ENCODE data around the gene GPR160. TPM values are rescaled to one million over a fixed set of nuclear protein-coding genes. Genes with fewer than 3 reads are reported as not detected.
"Not testable (repeated sequence)": the region's sequence is repeated elsewhere in the genome, so short reads cannot be mapped to it uniquely, and the experiment has no call there.

GPR160 gene
- total and polyA plus RNA-seq, 2 donors = 5.1 to 7.7 TPM

DNA sequence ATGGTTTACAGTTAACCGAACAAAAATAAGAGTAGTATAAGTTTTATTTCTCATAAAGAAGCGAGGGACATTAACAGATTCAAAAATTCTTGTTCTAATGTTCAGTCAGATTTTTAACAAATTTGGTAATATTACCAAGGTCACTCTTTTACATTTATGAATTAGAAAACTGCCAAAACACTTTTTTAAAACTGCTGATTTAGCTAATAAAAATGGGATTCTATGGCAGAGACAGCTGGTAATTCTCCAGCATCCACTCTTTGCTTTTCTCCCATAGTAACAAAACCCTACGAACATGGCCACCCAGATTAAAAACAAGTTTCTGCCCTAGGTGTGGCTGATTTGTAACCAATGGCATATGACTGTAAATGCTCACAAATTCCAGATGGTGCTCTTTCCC, 71.2 kb downstream of the GPR160 start:
- Histone ChIP-seq H3K9me3 (ENCODE audit: control insufficient read depth in 2 of 2, insufficient read depth in 1 of 2, low read length in 1 of 2) (no peaks in the 10 kb centered on the region), H3K4me3 (ENCODE audit: low read length in 2 of 2) (no peak overlapping the region), H3K27me3 (ENCODE audit: control insufficient read depth in 2 of 2, insufficient read depth in 1 of 2, low read length in 1 of 2) (no peaks in the 10 kb centered on the region), H3K4me1 (ENCODE audit: control insufficient read depth in 2 of 2, insufficient read depth in 2 of 2, low read length in 2 of 2) (no peaks in the 10 kb centered on the region), H3K36me3 (ENCODE audit: control insufficient read depth in 2 of 2, insufficient read depth in 2 of 2, low read length in 1 of 2) (peaks cover 6 to 55% of the 10 kb centered on the region in 2 donors), H3K27ac (ENCODE audit: low read depth in 1 of 2, low read length in 1 of 2) (no peak overlapping the region)
- no peak for DNase-seq (ENCODE audit: low read depth in 6 of 9, low spot score in 9 of 9)
- WGBS = 98% methylated on average over 3 of the region's 3 CpGs

DNA sequence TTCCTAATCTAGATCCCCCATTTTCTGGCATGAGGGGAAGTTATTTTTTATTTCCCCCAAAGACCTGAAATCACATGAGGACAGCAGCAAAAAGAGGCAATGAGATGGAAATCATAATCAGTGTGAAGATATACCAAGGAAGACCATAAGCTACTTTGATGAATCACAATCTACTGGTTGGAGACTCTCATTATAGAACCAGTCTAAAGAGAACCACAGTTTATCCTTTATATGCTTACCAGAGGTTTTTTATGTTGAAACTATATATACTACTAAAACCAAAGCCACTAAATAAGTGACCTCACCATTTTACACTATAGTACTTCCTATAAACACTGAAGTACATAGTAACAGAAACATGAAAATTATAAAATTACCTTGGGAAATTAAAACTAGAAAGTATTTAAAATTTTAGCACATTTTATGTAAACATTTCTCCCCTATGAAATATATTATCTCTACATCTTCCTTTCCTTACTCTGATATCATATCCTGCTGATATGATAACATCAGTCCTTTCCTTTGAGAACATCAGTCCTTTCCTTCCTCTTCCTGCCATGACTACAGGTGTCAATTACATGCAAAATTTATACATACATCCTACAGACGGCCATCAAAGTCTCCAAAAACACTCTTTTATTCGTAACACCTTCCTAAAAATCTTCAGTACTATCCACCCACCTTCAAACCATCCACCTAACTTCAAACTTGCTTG, 71.9 kb downstream of the GPR160 start:
- whole genome bisulfite sequencing = 40% methylated on average over 2 of the region's 2 CpGs
- H3K36me3 ChIP-seq (ENCODE audit: control insufficient read depth in 2 of 2, insufficient read depth in 2 of 2, low read length in 1 of 2) = peaks cover 6 to 49% of the 10 kb centered on the region in 2 donors
- H3K27me3 ChIP-seq (ENCODE audit: control insufficient read depth in 2 of 2, insufficient read depth in 1 of 2, low read length in 1 of 2) = no peaks in the 10 kb centered on the region

GRCh38 chr3:170111147-170111771, 73.5 kb downstream of the GPR160 start:
- no peaks in the 10 kb centered on the region for H3K9me3 ChIP-seq (ENCODE audit: control insufficient read depth in 2 of 2, insufficient read depth in 1 of 2, low read length in 1 of 2)
- H3K4me1 ChIP-seq (ENCODE audit: control insufficient read depth in 2 of 2, insufficient read depth in 2 of 2, low read length in 2 of 2) = no peaks in the 10 kb centered on the region
- no peak overlapping the region for H3K27ac ChIP-seq (ENCODE audit: low read depth in 1 of 2, low read length in 1 of 2)
- 96% methylated on average over 9 of the region's 9 CpGs for WGBS
- H3K4me3 ChIP-seq (ENCODE audit: low read length in 2 of 2) = no peak overlapping the region
- no peak for DNase-seq (ENCODE audit: low read depth in 6 of 9, low spot score in 9 of 9)
- peaks cover 11 to 50% of the 10 kb centered on the region in 2 donors for H3K36me3 ChIP-seq (ENCODE audit: control insufficient read depth in 2 of 2, insufficient read depth in 2 of 2, low read length in 1 of 2)
- no peaks in the 10 kb centered on the region for H3K27me3 ChIP-seq (ENCODE audit: control insufficient read depth in 2 of 2, insufficient read depth in 1 of 2, low read length in 1 of 2)

More for the DNA sequence above, 71.9 kb downstream of the GPR160 start:
- Histone ChIP-seq H3K4me3 (ENCODE audit: low read length in 2 of 2) (no peak overlapping the region), H3K4me1 (ENCODE audit: control insufficient read depth in 2 of 2, insufficient read depth in 2 of 2, low read length in 2 of 2) (no peaks in the 10 kb centered on the region), H3K27ac (ENCODE audit: low read depth in 1 of 2, low read length in 1 of 2) (no peak overlapping the region), H3K9me3 (ENCODE audit: control insufficient read depth in 2 of 2, insufficient read depth in 1 of 2, low read length in 1 of 2) (no peaks in the 10 kb centered on the region)
- no peak for DNase-seq (ENCODE audit: low read depth in 6 of 9, low spot score in 9 of 9)

- not testable (repeated sequence) for H3K27me3 ChIP-seq (ENCODE audit: control insufficient read depth in 2 of 2, insufficient read depth in 1 of 2, low read length in 1 of 2); H3K4me3 ChIP-seq (ENCODE audit: low read length in 2 of 2); H3K4me1 ChIP-seq (ENCODE audit: control insufficient read depth in 2 of 2, insufficient read depth in 2 of 2, low read length in 2 of 2); H3K9me3 ChIP-seq (ENCODE audit: control insufficient read depth in 2 of 2, insufficient read depth in 1 of 2, low read length in 1 of 2); DNase-seq (ENCODE audit: low read depth in 6 of 9, low spot score in 9 of 9); H3K27ac ChIP-seq (ENCODE audit: low read depth in 1 of 2, low read length in 1 of 2)
- WGBS = 98% methylated on average over 8 of the region's 8 CpGs
- H3K36me3 ChIP-seq (ENCODE audit: control insufficient read depth in 2 of 2, insufficient read depth in 2 of 2, low read length in 1 of 2) = peaks cover 18 to 49% of the 10 kb centered on the region in 2 donors
These were observed 76.4 kb downstream of the GPR160 start for GRCh38 chr3:170114165-170114564.

DNA sequence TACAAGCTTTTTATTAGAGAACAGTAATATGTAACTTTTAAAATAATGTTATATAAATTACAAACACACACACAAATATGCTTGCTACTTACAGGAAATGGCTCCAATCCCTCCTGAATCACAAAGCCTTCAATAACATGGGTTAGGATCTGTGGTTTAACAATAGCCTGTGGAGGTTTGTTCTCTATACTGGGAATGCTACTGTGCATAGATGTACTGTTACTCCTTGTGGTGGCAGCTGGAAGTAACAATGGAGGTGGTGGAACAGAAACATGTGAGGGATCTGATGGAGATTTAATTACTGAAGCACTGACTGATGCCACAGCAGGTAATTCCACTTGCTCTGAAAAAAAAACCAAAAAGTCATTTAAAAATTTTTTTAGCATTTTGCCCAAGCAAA, 79.3 kb downstream of the GPR160 start:
- no peaks in the 10 kb centered on the region for H3K27me3 ChIP-seq (ENCODE audit: control insufficient read depth in 2 of 2, insufficient read depth in 1 of 2, low read length in 1 of 2)
- no peak overlapping the region for H3K27ac ChIP-seq (ENCODE audit: low read depth in 1 of 2, low read length in 1 of 2)
- no peaks in the 10 kb centered on the region for H3K9me3 ChIP-seq (ENCODE audit: control insufficient read depth in 2 of 2, insufficient read depth in 1 of 2, low read length in 1 of 2)
- peaks cover 27 to 64% of the 10 kb centered on the region in 2 donors for H3K36me3 ChIP-seq (ENCODE audit: control insufficient read depth in 2 of 2, insufficient read depth in 2 of 2, low read length in 1 of 2)
- no peaks in the 10 kb centered on the region for H3K4me1 ChIP-seq (ENCODE audit: control insufficient read depth in 2 of 2, insufficient read depth in 2 of 2, low read length in 2 of 2)
- no peak for DNase-seq (ENCODE audit: low read depth in 6 of 9, low spot score in 9 of 9)
- no peak overlapping the region for H3K4me3 ChIP-seq (ENCODE audit: low read length in 2 of 2)

DNA sequence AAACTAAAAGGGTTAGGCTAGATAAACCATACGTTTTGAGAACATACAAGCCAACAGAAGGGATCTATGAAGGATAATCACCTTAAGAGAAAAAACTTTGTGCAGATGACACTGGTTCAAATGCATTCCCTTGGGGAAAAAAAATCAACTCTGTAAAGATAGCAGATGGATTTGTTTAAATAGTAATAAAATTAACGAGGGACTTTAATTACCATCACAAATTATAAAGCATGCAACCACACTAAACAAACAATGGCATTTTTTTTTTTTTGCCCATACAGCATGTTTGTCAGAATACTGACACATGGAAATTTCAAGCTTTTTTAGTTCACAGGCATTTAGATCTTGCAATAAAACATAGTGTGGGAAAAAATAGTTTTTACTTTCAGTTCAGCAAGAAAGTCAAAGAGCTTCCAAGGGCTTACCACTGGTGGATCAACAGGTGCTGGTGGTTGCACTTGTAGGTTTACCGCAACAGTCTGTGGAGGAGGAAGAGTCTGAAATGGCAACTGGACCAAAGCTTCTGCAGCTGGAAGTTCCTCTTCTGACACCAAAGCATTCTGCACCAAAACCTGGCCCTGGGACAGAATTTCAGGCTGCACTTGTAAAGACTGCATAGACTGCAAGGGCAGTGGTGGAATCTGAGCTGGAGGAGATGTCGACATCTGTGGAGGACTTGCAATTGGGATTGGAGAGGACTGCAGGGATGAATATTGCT, 90.6 kb downstream of the GPR160 start:
- peaks cover 3 to 5% of the 10 kb centered on the region in 2 donors for H3K9me3 ChIP-seq (ENCODE audit: control insufficient read depth in 2 of 2, insufficient read depth in 1 of 2, low read length in 1 of 2)
- DNase-seq (ENCODE audit: low read depth in 6 of 9, low spot score in 9 of 9) = peak; percentile 52 to 90 (median 72)
- peaks cover 11 to 38% of the 10 kb centered on the region in 2 donors for H3K36me3 ChIP-seq (ENCODE audit: control insufficient read depth in 2 of 2, insufficient read depth in 2 of 2, low read length in 1 of 2)
- H3K4me1 ChIP-seq (ENCODE audit: control insufficient read depth in 2 of 2, insufficient read depth in 2 of 2, low read length in 2 of 2) = peaks cover 8 to 26% of the 10 kb centered on the region in 2 donors
- peak overlapping the region; percentile 8 to 19 for H3K4me3 ChIP-seq (ENCODE audit: low read length in 2 of 2)
- WGBS = 6% methylated on average over 4 of the region's 4 CpGs
- H3K27ac ChIP-seq (ENCODE audit: low read depth in 1 of 2, low read length in 1 of 2) = peak overlapping the region; percentile 69 to 82
- H3K27me3 ChIP-seq (ENCODE audit: control insufficient read depth in 2 of 2, insufficient read depth in 1 of 2, low read length in 1 of 2) = no peaks in the 10 kb centered on the region

DNA sequence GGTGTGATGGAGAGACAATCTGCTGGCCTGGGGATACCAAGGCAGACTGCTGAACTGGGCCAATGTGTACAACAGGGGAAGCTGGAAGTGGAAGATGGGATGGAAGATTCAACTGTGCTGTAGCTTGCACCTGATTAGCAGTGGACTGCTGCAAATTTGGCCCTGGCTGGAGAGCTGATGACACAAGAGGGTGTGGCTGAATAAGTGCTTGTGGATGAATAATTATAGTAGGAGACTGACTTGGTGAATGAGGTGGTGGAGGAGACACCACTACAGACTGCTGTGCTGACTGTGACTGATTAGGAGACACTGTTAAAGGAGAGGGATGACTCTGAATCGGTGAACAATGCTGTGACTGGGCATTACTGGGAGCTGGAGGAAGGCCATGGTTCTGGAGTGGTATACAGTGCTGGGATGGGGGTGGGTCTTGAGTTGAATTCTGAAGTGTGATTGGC, 91.2 kb downstream of the GPR160 start:
- Histone ChIP-seq H3K27me3 (ENCODE audit: control insufficient read depth in 2 of 2, insufficient read depth in 1 of 2, low read length in 1 of 2) (no peaks in the 10 kb centered on the region), H3K4me1 (ENCODE audit: control insufficient read depth in 2 of 2, insufficient read depth in 2 of 2, low read length in 2 of 2) (peaks cover 8 to 26% of the 10 kb centered on the region in 2 donors), H3K9me3 (ENCODE audit: control insufficient read depth in 2 of 2, insufficient read depth in 1 of 2, low read length in 1 of 2) (peaks cover 3 to 5% of the 10 kb centered on the region in 2 donors), H3K36me3 (ENCODE audit: control insufficient read depth in 2 of 2, insufficient read depth in 2 of 2, low read length in 1 of 2) (peaks cover 15 to 43% of the 10 kb centered on the region in 2 donors), H3K4me3 (ENCODE audit: low read length in 2 of 2) (no peak overlapping the region), H3K27ac (ENCODE audit: low read depth in 1 of 2, low read length in 1 of 2) (peak overlapping the region; percentile 69 to 82)
- WGBS = 87% methylated on average over 1 of the region's 1 CpG
- peak in 1 of 9 donors; percentile 4 for DNase-seq (ENCODE audit: low read depth in 6 of 9, low spot score in 9 of 9)

DNA sequence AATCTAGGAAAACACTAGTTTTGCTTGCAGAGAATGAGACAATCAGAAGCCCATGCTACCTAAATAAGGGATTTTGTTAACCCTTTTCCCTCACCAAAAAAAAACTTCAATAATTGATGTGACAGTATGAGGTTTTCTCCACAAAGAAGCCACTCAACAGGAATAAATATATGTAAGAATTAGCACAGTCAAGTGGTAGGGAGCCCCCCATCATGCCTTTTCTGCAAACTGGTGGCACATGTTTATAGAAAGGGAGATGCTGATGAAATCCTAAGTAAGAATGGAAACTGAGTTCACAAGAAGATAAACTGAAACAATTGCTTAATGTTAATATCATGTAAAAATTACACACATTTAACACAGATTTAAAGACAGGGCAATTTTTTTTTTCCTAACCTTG, 92.7 kb downstream of the GPR160 start:
- Histone ChIP-seq H3K9me3 (ENCODE audit: control insufficient read depth in 2 of 2, insufficient read depth in 1 of 2, low read length in 1 of 2) (peaks cover 3 to 5% of the 10 kb centered on the region in 2 donors), H3K4me3 (ENCODE audit: low read length in 2 of 2) (no peak overlapping the region), H3K27me3 (ENCODE audit: control insufficient read depth in 2 of 2, insufficient read depth in 1 of 2, low read length in 1 of 2) (no peaks in the 10 kb centered on the region), H3K4me1 (ENCODE audit: control insufficient read depth in 2 of 2, insufficient read depth in 2 of 2, low read length in 2 of 2) (peaks cover 8 to 24% of the 10 kb centered on the region in 2 donors), H3K27ac (ENCODE audit: low read depth in 1 of 2, low read length in 1 of 2) (peak overlapping the region in 1 of 2 donors; percentile 26), H3K36me3 (ENCODE audit: control insufficient read depth in 2 of 2, insufficient read depth in 2 of 2, low read length in 1 of 2) (peaks cover 15 to 42% of the 10 kb centered on the region in 2 donors)
- DNase-seq (ENCODE audit: low read depth in 6 of 9, low spot score in 9 of 9) = no peak

DNA sequence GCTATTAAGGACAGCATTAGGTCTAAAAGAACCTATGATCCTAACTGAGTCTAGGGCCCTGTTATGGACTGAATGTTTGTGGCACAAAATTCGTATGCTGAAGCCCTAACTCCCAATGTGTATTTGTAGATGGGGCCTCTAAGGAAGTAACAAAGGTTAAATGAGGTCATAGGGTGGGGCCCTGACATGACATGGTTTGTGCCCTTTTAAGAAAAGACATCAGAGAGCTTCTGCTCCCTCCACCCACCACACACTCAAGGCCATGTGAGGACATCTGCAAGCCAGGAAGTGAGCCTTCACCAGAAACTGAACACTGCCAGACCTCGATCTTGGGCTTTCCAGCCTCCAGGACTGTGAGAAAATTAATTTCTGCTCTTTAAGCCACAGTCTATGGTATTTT, 94.5 kb downstream of the GPR160 start:
- 73% methylated on average over 2 of the region's 2 CpGs for WGBS
- DNase-seq (ENCODE audit: low read depth in 6 of 9, low spot score in 9 of 9) = no peak
- no peak overlapping the region for H3K27ac ChIP-seq (ENCODE audit: low read depth in 1 of 2, low read length in 1 of 2)
- peaks cover 10 to 19% of the 10 kb centered on the region in 2 donors for H3K4me1 ChIP-seq (ENCODE audit: control insufficient read depth in 2 of 2, insufficient read depth in 2 of 2, low read length in 2 of 2)
- no peak overlapping the region for H3K4me3 ChIP-seq (ENCODE audit: low read length in 2 of 2)
- peaks cover 15 to 50% of the 10 kb centered on the region in 2 donors for H3K36me3 ChIP-seq (ENCODE audit: control insufficient read depth in 2 of 2, insufficient read depth in 2 of 2, low read length in 1 of 2)
- H3K9me3 ChIP-seq (ENCODE audit: control insufficient read depth in 2 of 2, insufficient read depth in 1 of 2, low read length in 1 of 2) = peaks cover 3 to 5% of the 10 kb centered on the region in 2 donors
- H3K27me3 ChIP-seq (ENCODE audit: control insufficient read depth in 2 of 2, insufficient read depth in 1 of 2, low read length in 1 of 2) = no peaks in the 10 kb centered on the region

All from thymus (tissue), 11 donors.